Measurements from ENCODE around the gene PSEN2.

- TF ChIP-seq ZSCAN29 (IDR thresholded peaks at IDR 0.05): no peak
- TF ChIP-seq NRF1 (conservative IDR thresholded peaks at IDR 0.05; ENCODE audit: low read depth, low read length): no peak
These were observed 37.8 kb upstream of the PSEN2 start for GRCh38 chr1:226832613-226833012.

Data from GM12878 (cell line).